Keratinocyte (primary cell): ENCODE results near the gene THAP3.

Experiments used
- CTCF ChIP-seq, 3 experiments: IDR thresholded peaks in 1 of 3; conservative IDR thresholded peaks in 1 of 3; optimal IDR thresholded peaks in 1 of 3; 2 replicates in 2 of 3; 3 replicates in 1 of 3; pipeline versions ENCODE3 to v1.5.1; 2011; ENCODE audit warnings: low read length in 3 of 3, mild to moderate bottlenecking in 3 of 3, moderate library complexity in 2 of 3, control low read depth in 1 of 3, inconsistent platforms in 1 of 3; ENCODE audit not compliant: insufficient read depth in 2 of 3; ENCODE audit errors: extremely low read depth in 1 of 3
- EZH2 ChIP-seq: IDR thresholded peaks from one replicate; pipeline ENCODE4 v1.6.1; 2012; ENCODE audit warnings: inconsistent platforms, mild to moderate bottlenecking, low read length, moderate library complexity

- TF ChIP-seq EZH2 (no peak), CTCF (optimal IDR thresholded peaks at IDR 0.05 in 1 of 3, IDR thresholded peaks at IDR 0.05 in 1 of 3, conservative IDR thresholded peaks at IDR 0.05 in 1 of 3; ENCODE audit: extremely low read depth in 1 of 3, insufficient read depth in 2 of 3, low read length in 3 of 3) (no peak)
These were observed 28.3 kb upstream of the THAP3 start for GRCh38 chr1:6596351-6596750.
